ENCODE results near the gene ZC3H12A.

DNA sequence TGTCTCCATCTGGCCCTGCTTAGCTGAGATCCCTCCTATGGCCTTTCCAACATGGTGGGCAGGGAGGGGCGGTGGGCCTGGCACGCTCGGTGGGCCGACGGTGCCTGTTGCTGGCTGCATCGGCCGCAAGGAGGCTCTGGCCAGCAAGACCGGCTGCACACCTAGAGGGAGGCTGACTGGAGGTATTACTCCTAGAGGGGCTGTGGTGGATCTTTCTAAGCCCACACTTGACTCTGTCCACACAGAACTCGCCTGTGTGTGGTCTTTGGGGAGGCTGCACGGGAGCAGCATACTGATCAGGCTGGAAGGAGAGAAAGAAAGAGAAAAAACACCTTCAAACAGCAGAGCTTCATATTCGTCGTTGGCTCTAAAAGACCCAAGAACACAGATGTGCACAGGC lies 41.7 kb upstream of the ZC3H12A start:
- TF ChIP-seq, protein P1, sequence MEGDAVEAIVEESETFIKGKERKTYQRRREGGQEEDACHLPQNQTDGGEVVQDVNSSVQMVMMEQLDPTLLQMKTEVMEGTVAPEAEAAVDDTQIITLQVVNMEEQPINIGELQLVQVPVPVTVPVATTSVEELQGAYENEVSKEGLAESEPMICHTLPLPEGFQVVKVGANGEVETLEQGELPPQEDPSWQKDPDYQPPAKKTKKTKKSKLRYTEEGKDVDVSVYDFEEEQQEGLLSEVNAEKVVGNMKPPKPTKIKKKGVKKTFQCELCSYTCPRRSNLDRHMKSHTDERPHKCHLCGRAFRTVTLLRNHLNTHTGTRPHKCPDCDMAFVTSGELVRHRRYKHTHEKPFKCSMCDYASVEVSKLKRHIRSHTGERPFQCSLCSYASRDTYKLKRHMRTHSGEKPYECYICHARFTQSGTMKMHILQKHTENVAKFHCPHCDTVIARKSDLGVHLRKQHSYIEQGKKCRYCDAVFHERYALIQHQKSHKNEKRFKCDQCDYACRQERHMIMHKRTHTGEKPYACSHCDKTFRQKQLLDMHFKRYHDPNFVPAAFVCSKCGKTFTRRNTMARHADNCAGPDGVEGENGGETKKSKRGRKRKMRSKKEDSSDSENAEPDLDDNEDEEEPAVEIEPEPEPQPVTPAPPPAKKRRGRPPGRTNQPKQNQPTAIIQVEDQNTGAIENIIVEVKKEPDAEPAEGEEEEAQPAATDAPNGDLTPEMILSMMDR (IDR thresholded peaks at IDR 0.05) = no peak
- TF ChIP-seq EP300 (IDR thresholded peaks at IDR 0.05) = no peak
- no peak for TF ChIP-seq POLR2A (IDR thresholded peaks at IDR 0.05)

Data from ovary (tissue), 3 donors.